HEK293 (cell line): ENCODE data around the gene MAP7D1.
A peak's percentile ranks its signal among the peaks of the same experiment; 100 is the strongest.

ENCODE experiments used
- KLF16 ChIP-seq: fragments of 450-650 bp; formaldehyde crosslinking; IDR thresholded peaks from 2 replicates; pipeline ENCODE4 v1.5.1; 2017; ENCODE audit warnings: missing biosample characterization, missing genetic modification characterization
- KLF7 ChIP-seq: fragments of 450-650 bp; formaldehyde crosslinking; IDR thresholded peaks from 2 replicates; pipeline ENCODE4 v1.5.1; 2016; ENCODE audit warnings: missing biosample characterization, missing genetic modification characterization, borderline replicate concordance
- PRDM1 ChIP-seq: fragments of 450-650 bp; formaldehyde crosslinking; IDR thresholded peaks from 2 replicates; pipeline ENCODE4; 2016; ENCODE audit warnings: missing biosample characterization, missing genetic modification characterization
- RBAK ChIP-seq: fragments of 450-650 bp; formaldehyde crosslinking; IDR thresholded peaks from 2 replicates; pipeline ENCODE4 v1.5.1; 2016; ENCODE audit warnings: missing biosample characterization, missing genetic modification characterization
- ZBTB20 ChIP-seq: fragments of 450-650 bp; formaldehyde crosslinking; IDR thresholded peaks from 2 replicates; pipeline ENCODE4 v1.5.1; 2016; ENCODE audit warnings: missing biosample characterization, missing genetic modification characterization
- ZBTB21 ChIP-seq: fragments of 450-650 bp; formaldehyde crosslinking; IDR thresholded peaks from 2 replicates; pipeline ENCODE4 v1.5.1; 2017; ENCODE audit warnings: missing biosample characterization, missing genetic modification characterization
- ZBTB7A ChIP-seq: fragments of 450-650 bp; formaldehyde crosslinking; IDR thresholded peaks from 2 replicates; pipeline ENCODE4 v1.5.1; 2016; ENCODE audit warnings: low read depth, missing biosample characterization, missing genetic modification characterization
- ZNF112 ChIP-seq: fragments of 450-650 bp; formaldehyde crosslinking; IDR thresholded peaks from 2 replicates; pipeline ENCODE4 v1.5.0; 2017; ENCODE audit warnings: missing biosample characterization, missing genetic modification characterization
- ZNF157 ChIP-seq: fragments of 450-650 bp; formaldehyde crosslinking; IDR thresholded peaks from 2 replicates; pipeline ENCODE4 v1.5.1; 2016; ENCODE audit warnings: missing biosample characterization, missing genetic modification characterization
- ZNF174 ChIP-seq: fragments of 450-650 bp; formaldehyde crosslinking; IDR thresholded peaks from 2 replicates; pipeline ENCODE4 v1.5.0; 2017; ENCODE audit warnings: missing biosample characterization, mild to moderate bottlenecking, missing genetic modification characterization
- ZNF292 ChIP-seq: fragments of 450-650 bp; formaldehyde crosslinking; IDR thresholded peaks from 2 replicates; pipeline ENCODE4 v1.5.1; 2016; ENCODE audit warnings: low read depth, missing biosample characterization, missing genetic modification characterization, borderline replicate concordance
- ZNF341 ChIP-seq: fragments of 450-650 bp; formaldehyde crosslinking; IDR thresholded peaks from 2 replicates; pipeline ENCODE4; 2016; ENCODE audit warnings: low read depth, missing biosample characterization, missing genetic modification characterization
- ZNF354C ChIP-seq: fragments of 450-650 bp; formaldehyde crosslinking; IDR thresholded peaks from 2 replicates; pipeline ENCODE4 v1.5.1; 2016; ENCODE audit warnings: missing biosample characterization, missing genetic modification characterization, low read depth, borderline replicate concordance
- ZNF473 ChIP-seq: fragments of 450-650 bp; formaldehyde crosslinking; IDR thresholded peaks from 2 replicates; pipeline ENCODE4 v1.5.1; 2017; ENCODE audit warnings: missing biosample characterization, missing genetic modification characterization
- ZNF48 ChIP-seq: fragments of 450-650 bp; formaldehyde crosslinking; IDR thresholded peaks from 2 replicates; pipeline ENCODE4 v1.5.1; 2016; ENCODE audit warnings: missing biosample characterization, missing genetic modification characterization
- ZNF514 ChIP-seq: fragments of 450-650 bp; formaldehyde crosslinking; IDR thresholded peaks from 2 replicates; pipeline ENCODE4 v1.5.1; 2016; ENCODE audit warnings: missing biosample characterization, missing genetic modification characterization
- ZNF561 ChIP-seq: fragments of 450-650 bp; IDR thresholded peaks from 2 replicates; pipeline ENCODE4 v1.5.1; 2018; ENCODE audit warnings: missing biosample characterization, missing genetic modification characterization, borderline replicate concordance
- ZNF623 ChIP-seq: fragments of 450-650 bp; formaldehyde crosslinking; IDR thresholded peaks from 2 replicates; pipeline ENCODE4 v1.5.1; 2016; ENCODE audit warnings: missing biosample characterization, missing genetic modification characterization
- ZNF624 ChIP-seq: fragments of 450-650 bp; formaldehyde crosslinking; IDR thresholded peaks from 2 replicates; pipeline ENCODE4 v1.5.1; 2017; ENCODE audit warnings: missing biosample characterization, missing genetic modification characterization
- ZNF654 ChIP-seq: fragments of 450-650 bp; formaldehyde crosslinking; IDR thresholded peaks from 2 replicates; pipeline ENCODE4 v1.5.1; 2016; ENCODE audit warnings: low read depth, missing biosample characterization, missing genetic modification characterization
- ZNF658 ChIP-seq: fragments of 450-650 bp; formaldehyde crosslinking; IDR thresholded peaks from 2 replicates; pipeline ENCODE4; 2016; ENCODE audit warnings: missing biosample characterization, missing genetic modification characterization
- ZNF670 ChIP-seq: fragments of 450-650 bp; formaldehyde crosslinking; IDR thresholded peaks from 2 replicates; pipeline ENCODE4 v1.5.1; 2016; ENCODE audit warnings: missing biosample characterization, missing genetic modification characterization, low read depth
- ZNF76 ChIP-seq: fragments of 450-650 bp; formaldehyde crosslinking; IDR thresholded peaks from 2 replicates; pipeline ENCODE4; 2016; ENCODE audit warnings: low read depth, missing biosample characterization, missing genetic modification characterization, borderline replicate concordance
- TF ChIP-seq, protein P1 (sequence below): fragments of 450-650 bp; formaldehyde crosslinking; optimal IDR thresholded peaks from 2 replicates; pipeline ENCODE3; 2016; ENCODE audit warnings: missing biosample characterization, mild to moderate bottlenecking, missing genetic modification characterization
- TF ChIP-seq, protein P2 (sequence below): fragments of 450-650 bp; formaldehyde crosslinking; IDR thresholded peaks from 2 replicates; pipeline ENCODE4 v1.5.1; 2016; ENCODE audit warnings: missing biosample characterization, missing genetic modification characterization
- TF ChIP-seq, protein P3 (sequence below): fragments of 450-650 bp; formaldehyde crosslinking; IDR thresholded peaks from 2 replicates; pipeline ENCODE4; 2016; ENCODE audit warnings: missing biosample characterization, missing genetic modification characterization
- TF ChIP-seq, protein P4 (sequence below): fragments of 450-650 bp; formaldehyde crosslinking; IDR thresholded peaks from 2 replicates; pipeline ENCODE4 v1.5.1; 2016; ENCODE audit warnings: missing biosample characterization, missing genetic modification characterization
- TF ChIP-seq, protein P5 (sequence below): fragments of 450-650 bp; formaldehyde crosslinking; IDR thresholded peaks from 2 replicates; pipeline ENCODE4 v1.5.1; 2016; ENCODE audit warnings: missing biosample characterization, missing genetic modification characterization
- TF ChIP-seq, protein P6 (sequence below): fragments of 450-650 bp; formaldehyde crosslinking; IDR thresholded peaks from 2 replicates; pipeline ENCODE4 v1.5.1; 2016; ENCODE audit warnings: missing biosample characterization, missing genetic modification characterization
- TF ChIP-seq, protein P7 (sequence below): fragments of 450-650 bp; formaldehyde crosslinking; IDR thresholded peaks from 2 replicates; pipeline ENCODE4 v1.5.1; 2016; ENCODE audit warnings: missing biosample characterization, missing genetic modification characterization, low read depth

The MAP7D1 gene

DNA sequence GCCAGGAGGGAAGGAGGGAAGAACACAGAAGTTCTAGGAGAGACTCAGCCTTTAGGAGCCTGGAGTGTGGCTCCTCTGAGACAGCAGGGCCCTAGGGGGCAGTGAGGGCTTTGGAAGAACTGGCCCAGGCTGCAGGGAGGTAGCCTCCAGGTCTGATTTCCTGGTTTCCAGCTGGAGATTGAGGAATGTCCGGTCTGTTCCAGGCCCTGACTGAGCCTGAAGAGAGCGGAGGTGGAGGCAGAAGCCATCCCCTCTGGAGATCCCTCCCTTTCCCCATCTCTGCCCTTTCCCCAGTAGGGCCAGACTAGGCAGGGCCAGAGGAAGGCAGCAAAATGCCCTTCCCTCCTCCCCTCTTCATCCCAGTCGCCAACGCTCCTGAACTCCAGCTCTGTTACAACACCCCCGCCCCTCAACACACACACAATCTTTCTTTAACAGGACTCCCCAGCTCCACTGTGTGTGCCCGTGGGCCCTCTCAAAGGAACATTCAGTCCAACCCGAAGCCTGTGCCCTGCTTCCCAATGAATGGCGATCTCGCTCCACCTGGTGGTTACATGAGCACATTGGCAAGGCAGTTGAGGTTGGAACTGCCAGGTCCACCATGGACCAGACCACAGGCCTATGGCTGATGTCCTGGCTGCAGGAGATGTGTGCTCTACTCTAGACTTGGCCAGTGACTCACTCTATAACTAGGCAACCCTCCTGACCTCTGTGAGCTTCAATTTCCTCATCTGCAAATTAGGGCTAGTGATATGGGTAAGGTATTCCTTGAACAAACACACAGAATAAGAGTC is 32.0 kb downstream of the MAP7D1 start (continued):
- TF ChIP-seq ZNF561 (tag by site-specific recombination) (no peak), ZNF112 (no peak), ZNF624 (no peak), KLF16 (tag by site-specific recombination) (no peak), ZBTB7A (tag by site-specific recombination) (no peak), RBAK (no peak), ZBTB20 (peak; percentile 30; the same call in 1 of the 2 replicates), ZNF514 (tag by site-specific recombination) (no peak), ZNF292 (tag by site-specific recombination) (no peak), KLF7 (tag by site-specific recombination) (no peak), ZNF341 (tag by site-specific recombination) (no peak), ZNF48 (tag by site-specific recombination) (no peak), ZNF157 (tag by site-specific recombination) (no peak), ZNF473 (tag by site-specific recombination) (no peak), ZNF658 (tag by site-specific recombination) (no peak), PRDM1 (tag by site-specific recombination) (no peak), ZNF623 (tag by site-specific recombination) (no peak), ZNF670 (tag by site-specific recombination) (no peak), ZNF76 (tag by site-specific recombination) (no peak), ZNF354C (tag by site-specific recombination) (no peak), ZNF654 (tag by site-specific recombination) (peak; percentile 92), ZNF174 (tag by site-specific recombination) (no peak), ZBTB21 (no peak)
- TF ChIP-seq, protein P1, sequence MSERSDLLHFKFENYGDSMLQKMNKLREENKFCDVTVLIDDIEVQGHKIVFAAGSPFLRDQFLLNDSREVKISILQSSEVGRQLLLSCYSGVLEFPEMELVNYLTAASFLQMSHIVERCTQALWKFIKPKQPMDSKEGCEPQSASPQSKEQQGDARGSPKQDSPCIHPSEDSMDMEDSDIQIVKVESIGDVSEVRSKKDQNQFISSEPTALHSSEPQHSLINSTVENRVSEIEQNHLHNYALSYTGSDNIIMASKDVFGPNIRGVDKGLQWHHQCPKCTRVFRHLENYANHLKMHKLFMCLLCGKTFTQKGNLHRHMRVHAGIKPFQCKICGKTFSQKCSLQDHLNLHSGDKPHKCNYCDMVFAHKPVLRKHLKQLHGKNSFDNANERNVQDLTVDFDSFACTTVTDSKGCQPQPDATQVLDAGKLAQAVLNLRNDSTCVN (tag by site-specific recombination): peak; percentile 22
- TF ChIP-seq, protein P2, sequence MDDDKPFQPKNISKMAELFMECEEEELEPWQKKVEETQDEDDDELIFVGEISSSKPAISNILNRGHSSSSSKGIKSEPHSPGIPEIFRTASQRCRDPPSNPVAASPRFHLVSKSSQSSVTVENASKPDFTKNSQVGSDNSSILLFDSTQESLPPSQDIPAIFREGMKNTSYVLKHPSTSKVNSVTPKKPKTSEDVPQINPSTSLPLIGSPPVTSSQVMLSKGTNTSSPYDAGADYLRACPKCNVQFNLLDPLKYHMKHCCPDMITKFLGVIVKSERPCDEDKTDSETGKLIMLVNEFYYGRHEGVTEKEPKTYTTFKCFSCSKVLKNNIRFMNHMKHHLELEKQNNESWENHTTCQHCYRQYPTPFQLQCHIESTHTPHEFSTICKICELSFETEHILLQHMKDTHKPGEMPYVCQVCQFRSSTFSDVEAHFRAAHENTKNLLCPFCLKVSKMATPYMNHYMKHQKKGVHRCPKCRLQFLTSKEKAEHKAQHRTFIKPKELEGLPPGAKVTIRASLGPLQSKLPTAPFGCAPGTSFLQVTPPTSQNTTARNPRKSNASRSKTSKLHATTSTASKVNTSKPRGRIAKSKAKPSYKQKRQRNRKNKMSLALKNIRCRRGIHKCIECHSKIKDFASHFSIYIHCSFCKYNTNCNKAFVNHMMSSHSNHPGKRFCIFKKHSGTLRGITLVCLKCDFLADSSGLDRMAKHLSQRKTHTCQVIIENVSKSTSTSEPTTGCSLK (tag by site-specific recombination): no peak
- TF ChIP-seq, protein P3, sequence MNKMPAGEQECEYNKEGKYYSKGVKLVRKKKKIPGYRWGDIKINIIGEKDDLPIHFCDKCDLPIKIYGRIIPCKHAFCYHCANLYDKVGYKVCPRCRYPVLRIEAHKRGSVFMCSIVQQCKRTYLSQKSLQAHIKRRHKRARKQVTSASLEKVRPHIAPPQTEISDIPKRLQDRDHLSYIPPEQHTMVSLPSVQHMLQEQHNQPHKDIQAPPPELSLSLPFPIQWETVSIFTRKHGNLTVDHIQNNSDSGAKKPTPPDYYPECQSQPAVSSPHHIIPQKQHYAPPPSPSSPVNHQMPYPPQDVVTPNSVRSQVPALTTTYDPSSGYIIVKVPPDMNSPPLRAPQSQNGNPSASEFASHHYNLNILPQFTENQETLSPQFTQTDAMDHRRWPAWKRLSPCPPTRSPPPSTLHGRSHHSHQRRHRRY (tag by site-specific recombination): no peak
- TF ChIP-seq, protein P4, sequence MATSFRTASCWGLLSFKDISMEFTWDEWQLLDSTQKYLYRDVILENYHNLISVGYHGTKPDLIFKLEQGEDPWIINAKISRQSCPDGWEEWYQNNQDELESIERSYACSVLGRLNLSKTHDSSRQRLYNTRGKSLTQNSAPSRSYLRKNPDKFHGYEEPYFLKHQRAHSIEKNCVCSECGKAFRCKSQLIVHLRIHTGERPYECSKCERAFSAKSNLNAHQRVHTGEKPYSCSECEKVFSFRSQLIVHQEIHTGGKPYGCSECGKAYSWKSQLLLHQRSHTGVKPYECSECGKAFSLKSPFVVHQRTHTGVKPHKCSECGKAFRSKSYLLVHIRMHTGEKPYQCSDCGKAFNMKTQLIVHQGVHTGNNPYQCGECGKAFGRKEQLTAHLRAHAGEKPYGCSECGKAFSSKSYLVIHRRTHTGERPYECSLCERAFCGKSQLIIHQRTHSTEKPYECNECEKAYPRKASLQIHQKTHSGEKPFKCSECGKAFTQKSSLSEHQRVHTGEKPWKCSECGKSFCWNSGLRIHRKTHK (tag by site-specific recombination): no peak
- TF ChIP-seq, protein P5, sequence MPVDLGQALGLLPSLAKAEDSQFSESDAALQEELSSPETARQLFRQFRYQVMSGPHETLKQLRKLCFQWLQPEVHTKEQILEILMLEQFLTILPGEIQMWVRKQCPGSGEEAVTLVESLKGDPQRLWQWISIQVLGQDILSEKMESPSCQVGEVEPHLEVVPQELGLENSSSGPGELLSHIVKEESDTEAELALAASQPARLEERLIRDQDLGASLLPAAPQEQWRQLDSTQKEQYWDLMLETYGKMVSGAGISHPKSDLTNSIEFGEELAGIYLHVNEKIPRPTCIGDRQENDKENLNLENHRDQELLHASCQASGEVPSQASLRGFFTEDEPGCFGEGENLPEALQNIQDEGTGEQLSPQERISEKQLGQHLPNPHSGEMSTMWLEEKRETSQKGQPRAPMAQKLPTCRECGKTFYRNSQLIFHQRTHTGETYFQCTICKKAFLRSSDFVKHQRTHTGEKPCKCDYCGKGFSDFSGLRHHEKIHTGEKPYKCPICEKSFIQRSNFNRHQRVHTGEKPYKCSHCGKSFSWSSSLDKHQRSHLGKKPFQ (tag by site-specific recombination): no peak
- TF ChIP-seq, protein P6, sequence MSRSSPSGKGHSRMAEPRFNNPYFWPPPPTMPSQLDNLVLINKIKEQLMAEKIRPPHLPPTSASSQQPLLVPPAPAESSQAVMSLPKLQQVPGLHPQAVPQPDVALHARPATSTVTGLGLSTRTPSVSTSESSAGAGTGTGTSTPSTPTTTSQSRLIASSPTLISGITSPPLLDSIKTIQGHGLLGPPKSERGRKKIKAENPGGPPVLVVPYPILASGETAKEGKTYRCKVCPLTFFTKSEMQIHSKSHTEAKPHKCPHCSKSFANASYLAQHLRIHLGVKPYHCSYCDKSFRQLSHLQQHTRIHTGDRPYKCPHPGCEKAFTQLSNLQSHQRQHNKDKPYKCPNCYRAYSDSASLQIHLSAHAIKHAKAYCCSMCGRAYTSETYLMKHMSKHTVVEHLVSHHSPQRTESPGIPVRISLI (tag by site-specific recombination): no peak
- TF ChIP-seq, protein P7, sequence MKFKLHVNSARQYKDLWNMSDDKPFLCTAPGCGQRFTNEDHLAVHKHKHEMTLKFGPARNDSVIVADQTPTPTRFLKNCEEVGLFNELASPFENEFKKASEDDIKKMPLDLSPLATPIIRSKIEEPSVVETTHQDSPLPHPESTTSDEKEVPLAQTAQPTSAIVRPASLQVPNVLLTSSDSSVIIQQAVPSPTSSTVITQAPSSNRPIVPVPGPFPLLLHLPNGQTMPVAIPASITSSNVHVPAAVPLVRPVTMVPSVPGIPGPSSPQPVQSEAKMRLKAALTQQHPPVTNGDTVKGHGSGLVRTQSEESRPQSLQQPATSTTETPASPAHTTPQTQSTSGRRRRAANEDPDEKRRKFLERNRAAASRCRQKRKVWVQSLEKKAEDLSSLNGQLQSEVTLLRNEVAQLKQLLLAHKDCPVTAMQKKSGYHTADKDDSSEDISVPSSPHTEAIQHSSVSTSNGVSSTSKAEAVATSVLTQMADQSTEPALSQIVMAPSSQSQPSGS (tag by site-specific recombination): no peak
